ENCODE data around the gene CCDC89. TPM values are rescaled to one million over a fixed set of nuclear protein-coding genes. Genes with fewer than 3 reads are reported as not detected.

Gene CCDC89
- polyA plus RNA-seq, 1 experiment, result 2.5 TPM

DNA sequence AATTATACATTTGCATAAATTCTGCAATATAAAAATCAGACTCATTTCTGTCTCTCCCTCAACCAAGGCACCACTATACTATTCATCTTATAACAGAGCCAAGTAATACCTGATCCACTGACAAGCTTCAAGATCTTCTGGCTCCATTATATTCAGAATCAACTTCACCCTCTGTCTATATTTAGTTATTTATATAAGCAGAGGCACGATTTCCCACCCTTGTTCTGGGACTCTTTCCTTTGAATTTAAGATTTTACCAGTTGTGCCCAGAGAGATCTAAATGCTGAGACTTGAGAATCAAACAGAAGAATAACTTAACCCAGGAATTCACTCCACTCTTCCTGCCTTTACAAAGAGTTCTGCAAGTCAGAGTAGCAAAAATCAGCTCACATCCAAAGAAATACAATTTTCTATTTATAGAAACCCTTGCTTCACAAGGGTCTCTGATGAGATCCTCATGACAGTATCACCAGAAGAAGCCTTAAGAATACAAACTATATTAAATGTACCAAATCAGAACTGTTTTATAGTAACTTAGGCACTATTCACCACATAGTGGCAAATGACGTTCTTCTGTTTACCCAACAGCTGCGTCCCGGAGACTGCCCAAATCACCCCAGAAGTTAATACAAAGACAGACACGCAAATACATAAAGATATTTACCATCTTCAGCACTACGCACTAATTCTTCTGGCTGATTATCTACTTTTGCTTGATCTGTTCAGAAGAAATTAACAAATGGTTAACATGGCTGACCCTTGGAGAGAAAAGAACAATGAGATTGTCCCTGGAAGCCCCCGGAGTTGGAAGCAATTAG lies 32.3 kb upstream of the CCDC89 start:
- Histone ChIP-seq H3K4me3 (ENCODE audit: low read depth, low read length) (peak overlapping the region; percentile 64), H3K9me3 (ENCODE audit: control insufficient read depth, insufficient read depth, low read length) (no peaks in the 10 kb centered on the region), H3K27me3 (ENCODE audit: control insufficient read depth, insufficient read depth, low read length) (no peaks in the 10 kb centered on the region), H3K27ac (ENCODE audit: low read depth, low read length) (peak overlapping the region; percentile 97)
- CTCF ChIA-PET, result interaction anchor here (1.1 to 1.9 kb wide), 3 partner anchors 23 to 136 kb away, joined by 3 to 11 read pairs (median 4); partner anchors contain the start of gene CCDC83
- TF ChIP-seq, protein P1, sequence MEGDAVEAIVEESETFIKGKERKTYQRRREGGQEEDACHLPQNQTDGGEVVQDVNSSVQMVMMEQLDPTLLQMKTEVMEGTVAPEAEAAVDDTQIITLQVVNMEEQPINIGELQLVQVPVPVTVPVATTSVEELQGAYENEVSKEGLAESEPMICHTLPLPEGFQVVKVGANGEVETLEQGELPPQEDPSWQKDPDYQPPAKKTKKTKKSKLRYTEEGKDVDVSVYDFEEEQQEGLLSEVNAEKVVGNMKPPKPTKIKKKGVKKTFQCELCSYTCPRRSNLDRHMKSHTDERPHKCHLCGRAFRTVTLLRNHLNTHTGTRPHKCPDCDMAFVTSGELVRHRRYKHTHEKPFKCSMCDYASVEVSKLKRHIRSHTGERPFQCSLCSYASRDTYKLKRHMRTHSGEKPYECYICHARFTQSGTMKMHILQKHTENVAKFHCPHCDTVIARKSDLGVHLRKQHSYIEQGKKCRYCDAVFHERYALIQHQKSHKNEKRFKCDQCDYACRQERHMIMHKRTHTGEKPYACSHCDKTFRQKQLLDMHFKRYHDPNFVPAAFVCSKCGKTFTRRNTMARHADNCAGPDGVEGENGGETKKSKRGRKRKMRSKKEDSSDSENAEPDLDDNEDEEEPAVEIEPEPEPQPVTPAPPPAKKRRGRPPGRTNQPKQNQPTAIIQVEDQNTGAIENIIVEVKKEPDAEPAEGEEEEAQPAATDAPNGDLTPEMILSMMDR (IDR thresholded peaks at IDR 0.05; ENCODE audit: low read depth, low read length), result no peak
- POLR2A ChIA-PET, result interaction anchor here (0.6 to 3.7 kb wide), 9 partner anchors 9 to 116 kb away, joined by 3 to 19 read pairs (median 5); partner anchors contain the start of gene CCDC89
- no peak for DNase-seq (ENCODE audit: low read depth, low spot score)

DNA sequence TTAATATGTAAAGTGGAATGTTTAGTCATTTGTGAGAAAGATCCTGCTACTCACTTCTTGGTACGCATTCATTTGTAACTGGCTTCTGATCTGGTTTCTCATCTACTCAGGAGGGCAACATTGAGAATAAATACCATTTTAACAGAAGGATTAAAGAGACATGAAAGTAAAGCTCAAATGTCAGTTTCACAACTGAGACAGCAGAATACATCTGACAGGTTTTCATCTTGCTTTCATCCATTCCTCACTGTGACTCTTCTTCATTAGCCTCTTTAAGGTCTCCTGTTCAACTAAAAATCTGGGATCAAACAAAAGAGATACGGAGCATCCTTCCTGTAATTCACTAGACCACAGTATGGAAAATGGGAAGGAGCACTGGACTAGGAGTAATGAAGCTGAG lies 31.4 kb upstream of the CCDC89 start:
- CTCF ChIA-PET, result interaction anchor here (1.1 to 1.9 kb wide), 2 partner anchors 22 to 137 kb away, joined by 4 to 11 read pairs; partner anchors contain the start of gene CCDC83
- POLR2A ChIA-PET, result interaction anchor here (1.9 to 3.7 kb wide), 2 partner anchors 32 to 92 kb away, joined by 5 to 19 read pairs; partner anchors contain the start of gene CCDC89
- Histone ChIP-seq H3K27me3 (ENCODE audit: control insufficient read depth, insufficient read depth, low read length) (no peaks in the 10 kb centered on the region), H3K9me3 (ENCODE audit: control insufficient read depth, insufficient read depth, low read length) (no peaks in the 10 kb centered on the region), H3K4me3 (ENCODE audit: low read depth, low read length) (peak overlapping the region; percentile 64), H3K27ac (ENCODE audit: low read depth, low read length) (no peak overlapping the region)
- no peak for DNase-seq (ENCODE audit: low read depth, low spot score)
- TF ChIP-seq, protein P1 (IDR thresholded peaks at IDR 0.05; ENCODE audit: low read depth, low read length), result no peak

DNA sequence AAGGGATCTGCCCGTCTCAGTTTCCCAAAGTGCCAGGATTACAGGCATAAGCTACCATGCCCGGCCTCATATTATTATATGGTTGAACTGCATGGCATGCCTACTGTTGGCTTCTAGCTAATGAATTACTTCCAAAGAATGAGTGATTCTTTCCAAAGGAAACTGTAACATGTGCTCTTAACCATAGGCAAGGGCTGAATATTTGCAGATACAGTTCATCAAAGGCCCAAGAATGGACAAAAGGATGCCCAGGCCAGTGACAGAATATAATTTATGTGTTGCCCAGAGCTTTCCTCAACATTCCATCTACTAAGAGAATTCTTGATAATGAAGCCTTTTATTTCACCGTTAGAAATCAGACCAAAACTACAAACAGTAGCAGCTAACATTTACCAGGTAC lies 27.0 kb upstream of the CCDC89 start:
- ChIA-PET CTCF (interaction anchor here (3.5 kb wide), 1 partner anchor 18 kb away, joined by 9 read pairs; no protein-coding TSS in a partner anchor), POLR2A (no interaction called here)
- H3K9me3 ChIP-seq (ENCODE audit: control insufficient read depth, insufficient read depth, low read length), result no peaks in the 10 kb centered on the region
- TF ChIP-seq, protein P1 (IDR thresholded peaks at IDR 0.05; ENCODE audit: low read depth, low read length), result no peak
- H3K27ac ChIP-seq (ENCODE audit: low read depth, low read length), result no peak overlapping the region
- no peaks in the 10 kb centered on the region for H3K27me3 ChIP-seq (ENCODE audit: control insufficient read depth, insufficient read depth, low read length)
- DNase-seq (ENCODE audit: low read depth, low spot score), result no peak
- no peak overlapping the region for H3K4me3 ChIP-seq (ENCODE audit: low read depth, low read length)

DNA sequence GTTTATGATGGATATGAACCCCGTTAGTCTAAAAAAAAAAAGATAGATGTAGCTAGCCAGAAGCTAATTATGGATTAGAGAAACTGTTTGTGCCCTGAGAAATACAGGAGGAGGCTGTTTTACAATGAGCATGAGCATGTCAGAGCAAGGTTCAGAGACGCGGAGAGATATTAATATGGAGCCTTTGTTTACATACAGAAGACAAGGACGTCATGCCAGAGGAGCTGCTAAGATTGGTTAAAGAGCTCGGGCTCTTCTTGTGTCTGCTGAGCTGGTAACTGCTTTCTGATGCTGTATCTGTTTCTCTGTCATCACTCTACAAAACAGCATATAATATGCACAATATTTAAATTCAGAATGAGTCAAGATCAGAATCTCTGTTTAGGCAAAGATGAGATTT lies 24.9 kb upstream of the CCDC89 start:
- H3K27me3 ChIP-seq (ENCODE audit: control insufficient read depth, insufficient read depth, low read length), result no peaks in the 10 kb centered on the region
- H3K9me3 ChIP-seq (ENCODE audit: control insufficient read depth, insufficient read depth, low read length), result no peaks in the 10 kb centered on the region
- TF ChIP-seq, protein P1 (IDR thresholded peaks at IDR 0.05; ENCODE audit: low read depth, low read length), result no peak
- H3K4me3 ChIP-seq (ENCODE audit: low read depth, low read length), result no peak overlapping the region
- no peak for DNase-seq (ENCODE audit: low read depth, low spot score)
- CTCF ChIA-PET, result interaction anchor here (0.7 to 3.5 kb wide), 4 partner anchors 9 to 144 kb away, joined by 3 to 9 read pairs (median 4); partner anchors contain the start of gene CCDC83
- POLR2A ChIA-PET, result interaction anchor here (1.2 kb wide), 1 partner anchor 26 kb away, joined by 6 read pairs; no protein-coding TSS in a partner anchor
- no peak overlapping the region for H3K27ac ChIP-seq (ENCODE audit: low read depth, low read length)
